DMS114 treated with DMSO at 0.1 percent for 48 hours (cell line): Measurements from ENCODE around the gene SCUBE3.

ENCODE experiments used
- DNase-seq: peaks from one replicate; lab custom pipeline; 2025; ENCODE audit not compliant: unreplicated experiment; lab: John Stamatoyannopoulos, UW

Gene SCUBE3

GRCh38 chr6:35213824-35214756, at the start of gene SCUBE3:
TSS of gene SCUBE3 (plus strand) at chr6:35213956. CDS start at chr6:35214419, 463 bp downstream.
- DNase-seq = peak; percentile 41

- no peak for DNase-seq
Measured at GRCh38 chr6:35164277-35164676, 49.5 kb upstream of the SCUBE3 start.

GRCh38 chr6:35164868-35165267, 48.9 kb upstream of the SCUBE3 start:
- no peak for DNase-seq

- DNase-seq = no peak
Measured at GRCh38 chr6:35165630-35166071, 48.1 kb upstream of the SCUBE3 start.

- no peak for DNase-seq
Measured at GRCh38 chr6:35166116-35166515, 47.6 kb upstream of the SCUBE3 start.

GRCh38 chr6:35166520-35166919, 47.2 kb upstream of the SCUBE3 start:
- DNase-seq = no peak

GRCh38 chr6:35167505-35167904, 46.3 kb upstream of the SCUBE3 start:
- DNase-seq = no peak

- DNase-seq = no peak
Measured at GRCh38 chr6:35168461-35168861, 45.3 kb upstream of the SCUBE3 start.

- DNase-seq = no peak
Measured at GRCh38 chr6:35170166-35170565, 43.6 kb upstream of the SCUBE3 start.

- no peak for DNase-seq
Measured at GRCh38 chr6:35170891-35171290, 42.9 kb upstream of the SCUBE3 start.

- DNase-seq = no peak
Measured at GRCh38 chr6:35173044-35173426, 40.7 kb upstream of the SCUBE3 start.

GRCh38 chr6:35173427-35174087, 40.2 kb upstream of the SCUBE3 start:
- no peak for DNase-seq

GRCh38 chr6:35174088-35174434, 39.7 kb upstream of the SCUBE3 start:
- DNase-seq = no peak

GRCh38 chr6:35174501-35174900, 39.3 kb upstream of the SCUBE3 start:
- no peak for DNase-seq

GRCh38 chr6:35176301-35177024, 37.3 kb upstream of the SCUBE3 start:
- no peak for DNase-seq

GRCh38 chr6:35177157-35177556, 36.6 kb upstream of the SCUBE3 start:
- no peak for DNase-seq

GRCh38 chr6:35177596-35177995, 36.2 kb upstream of the SCUBE3 start:
- DNase-seq = no peak

GRCh38 chr6:35178012-35178411, 35.7 kb upstream of the SCUBE3 start:
- no peak for DNase-seq

GRCh38 chr6:35178932-35179832, 34.6 kb upstream of the SCUBE3 start:
- no peak for DNase-seq

- DNase-seq = no peak
Measured at GRCh38 chr6:35179901-35180535, 33.7 kb upstream of the SCUBE3 start.
